Testis (tissue), 2 donors: ENCODE results near the gene UBAC1.

ENCODE experiments used
- CTCF ChIP-seq, 3 experiments: fragments of 450-650 bp in 2 of 3; fragments of 200-600 bp in 1 of 3; sonication (generic) in 1 of 3; IDR thresholded peaks; one replicate each; pipeline ENCODE4 v1.5.1; 2016 to 2019; ENCODE audit warnings: antibody characterized with exemption in 3 of 3, mild to moderate bottlenecking in 2 of 3, moderate library complexity in 1 of 3
- POLR2A ChIP-seq: fragments of 450-650 bp; IDR thresholded peaks from one replicate; pipeline ENCODE4 v1.6.1; 2017; ENCODE audit warnings: antibody characterized with exemption, mild to moderate bottlenecking, moderate library complexity

GRCh38 chr9:136002881-136003280 lies 41.7 kb upstream of the UBAC1 start:
- no peak for TF ChIP-seq POLR2A
- TF ChIP-seq CTCF (IDR thresholded peaks at IDR 0.05) = no peak
